Esophagus squamous epithelium (tissue), 5 donors: ENCODE results near the gene TBC1D1. TPM values are rescaled to one million over a fixed set of nuclear protein-coding genes. Genes with fewer than 3 reads are reported as not detected.

Experiments used
- DNase-seq: peaks from one replicate; lab custom pipeline; 2025; lab: John Stamatoyannopoulos, UW
- H3K27ac ChIP-seq, 4 donors: fragments of 200-600 bp; sonication (generic); one replicate each; pipeline ENCODE4 v1.5.1; 2016 to 2019; ENCODE audit warnings: mild to moderate bottlenecking in 1 of 4
- H3K27me3 ChIP-seq, 4 donors: fragments of 200-600 bp; sonication (generic); 1 replicate in 3 of 4; 2 replicates in 1 of 4; pipeline versions ENCODE4 v1.5.1 to v1.6.0; 2017 to 2021; ENCODE audit warnings: antibody characterized with exemption in 1 of 4
- H3K36me3 ChIP-seq, 3 donors: fragments of 200-600 bp; sonication (generic); one replicate each; pipeline ENCODE4 v1.5.1; 2016 to 2019
- H3K4me1 ChIP-seq, 3 donors: fragments of 200-600 bp; sonication (generic); one replicate each; pipeline ENCODE4 v1.5.1; 2017 to 2019
- H3K4me3 ChIP-seq, 4 donors: fragments of 200-600 bp; sonication (generic); 1 replicate in 3 of 4; 2 replicates in 1 of 4; pipeline ENCODE4 v1.5.1; 2016 to 2019; ENCODE audit warnings: mild to moderate bottlenecking in 2 of 4, moderate library complexity in 1 of 4
- H3K9me3 ChIP-seq, 3 donors: fragments of 200-600 bp; sonication (generic); one replicate each; pipeline ENCODE4 v1.5.1; 2016 to 2019
- POLR2A ChIP-seq, 4 donors: fragments of 450-650 bp; IDR thresholded peaks; one replicate each; pipeline ENCODE4 v1.6.1; 2017; ENCODE audit warnings: antibody characterized with exemption in 4 of 4, mild to moderate bottlenecking in 4 of 4, moderate library complexity in 3 of 4
- WGBS, 2 donors: methylation state at CpG; one replicate each; pipeline ENCODE4 v1.1.5; 2018; 5-methylcytosine and 5-hydroxymethylcytosine counted together
- intact Hi-C: fragments of 100-400 bp; cut with DNase I; formaldehyde crosslinking; loops from one replicate; pipeline ENCODE4 v1.15.0; 2022
- total RNA-seq, 4 donors: library from RNA; depleted of rRNA; stranded (reverse); fragments of >200 nt; gene quantifications; one replicate each; pipeline ENCODE4 v1.1.0, GENCODE V29; 2016
- TF ChIP-seq, protein P1 (sequence below), 6 experiments: fragments of 450-650 bp in 4 of 6; fragments of 200-600 bp in 2 of 6; sonication (generic) in 2 of 6; IDR thresholded peaks; one replicate each; pipeline ENCODE4 v1.5.1; 2016 to 2019; ENCODE audit warnings: antibody characterized with exemption in 6 of 6, mild to moderate bottlenecking in 4 of 6, moderate library complexity in 4 of 6
- donor health status: DM: yes; HTN: yes; CAD: no.

Gene TBC1D1
- total RNA-seq, 4 donors from 2014 or later: 6.9 to 44.6 (median 25.6) TPM

DNA sequence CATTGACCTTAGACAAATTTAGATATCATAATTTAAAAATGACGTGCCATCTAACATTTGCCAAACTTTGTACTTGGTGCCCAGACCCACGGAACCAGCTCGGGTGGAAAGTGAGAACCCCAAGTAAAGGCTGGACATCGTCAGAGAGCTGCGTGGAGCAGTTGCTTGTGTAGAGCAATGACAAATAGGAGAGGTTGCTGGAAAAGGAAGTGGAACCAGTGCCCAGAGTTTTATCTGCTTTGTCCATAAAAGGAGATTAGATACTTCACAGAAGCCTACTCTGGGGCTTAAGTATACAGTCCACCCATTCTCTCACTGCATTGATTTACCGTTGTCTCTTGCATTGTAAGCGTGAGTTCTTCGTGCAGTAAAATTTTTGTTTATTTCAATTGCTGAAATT lies 5.4 kb upstream of the TBC1D1 start:
- Histone ChIP-seq H3K27me3 (peaks cover 0 to 5% (median 0%) of the 10 kb centered on the region in 4 donors), H3K4me1 (peaks cover 3 to 14% (median 4%) of the 10 kb centered on the region in 3 donors), H3K4me3 (no peak overlapping the region), H3K9me3 (no peaks in the 10 kb centered on the region), H3K36me3 (no peaks in the 10 kb centered on the region), H3K27ac (peak overlapping the region in 3 of 4 donors; percentile 57 to 81 (median 67))
- TF ChIP-seq, protein P1, sequence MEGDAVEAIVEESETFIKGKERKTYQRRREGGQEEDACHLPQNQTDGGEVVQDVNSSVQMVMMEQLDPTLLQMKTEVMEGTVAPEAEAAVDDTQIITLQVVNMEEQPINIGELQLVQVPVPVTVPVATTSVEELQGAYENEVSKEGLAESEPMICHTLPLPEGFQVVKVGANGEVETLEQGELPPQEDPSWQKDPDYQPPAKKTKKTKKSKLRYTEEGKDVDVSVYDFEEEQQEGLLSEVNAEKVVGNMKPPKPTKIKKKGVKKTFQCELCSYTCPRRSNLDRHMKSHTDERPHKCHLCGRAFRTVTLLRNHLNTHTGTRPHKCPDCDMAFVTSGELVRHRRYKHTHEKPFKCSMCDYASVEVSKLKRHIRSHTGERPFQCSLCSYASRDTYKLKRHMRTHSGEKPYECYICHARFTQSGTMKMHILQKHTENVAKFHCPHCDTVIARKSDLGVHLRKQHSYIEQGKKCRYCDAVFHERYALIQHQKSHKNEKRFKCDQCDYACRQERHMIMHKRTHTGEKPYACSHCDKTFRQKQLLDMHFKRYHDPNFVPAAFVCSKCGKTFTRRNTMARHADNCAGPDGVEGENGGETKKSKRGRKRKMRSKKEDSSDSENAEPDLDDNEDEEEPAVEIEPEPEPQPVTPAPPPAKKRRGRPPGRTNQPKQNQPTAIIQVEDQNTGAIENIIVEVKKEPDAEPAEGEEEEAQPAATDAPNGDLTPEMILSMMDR (IDR thresholded peaks at IDR 0.05): no peak
- TF ChIP-seq POLR2A (IDR thresholded peaks at IDR 0.05): no peak
- DNase-seq: no peak
- WGBS, 2 donors: 48 to 63% methylated on average over 8 of the region's 8 CpGs
- intact Hi-C loops: no loop called here

DNA sequence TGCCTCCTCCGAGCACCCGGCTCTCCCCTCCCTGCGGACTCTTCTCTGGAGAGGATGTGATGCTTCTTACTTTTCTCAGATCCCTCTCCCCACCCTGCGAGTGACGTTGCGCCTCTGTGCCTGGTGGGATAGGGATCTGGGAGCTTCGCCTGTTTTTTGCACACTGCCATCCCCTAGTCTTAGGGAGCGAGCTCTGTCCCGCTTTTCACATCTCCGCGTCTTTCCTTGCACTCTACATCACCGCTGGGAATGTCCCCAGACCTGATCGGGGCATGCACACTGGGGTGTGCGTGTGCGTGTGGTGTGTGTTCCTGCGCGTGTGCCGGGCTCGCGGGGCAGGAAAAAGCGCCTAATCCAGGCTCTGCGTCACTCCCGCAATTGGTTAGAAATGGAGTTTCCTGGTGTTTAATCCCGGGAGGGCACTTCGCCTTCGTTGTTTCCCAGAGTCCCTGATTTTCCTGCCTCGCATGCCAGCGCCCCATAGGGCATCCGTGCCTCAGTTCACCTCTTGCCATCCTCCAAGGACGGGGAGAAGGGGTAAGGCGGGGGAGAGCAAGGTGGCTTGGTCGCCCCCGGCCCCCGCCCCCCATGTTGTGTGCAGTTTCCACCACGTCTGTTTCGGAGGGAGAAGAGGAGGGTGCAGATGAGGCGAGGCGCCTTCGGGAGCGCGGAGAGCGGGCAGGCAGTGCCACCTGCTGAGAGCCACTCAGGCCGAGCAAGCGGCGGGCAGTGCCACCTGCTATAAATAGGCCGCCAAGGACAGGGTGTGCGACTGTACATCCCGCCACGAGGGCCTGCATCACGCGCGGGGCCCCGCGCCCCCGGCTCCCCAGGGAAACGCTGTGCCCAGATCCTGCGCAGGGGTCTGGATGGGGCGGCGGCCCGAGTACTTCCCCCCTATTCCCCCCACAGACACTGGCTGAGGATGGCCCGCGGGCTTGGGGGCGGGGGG lies 759 bp upstream of the TBC1D1 start:
- intact Hi-C loops: no loop called here
- Histone ChIP-seq H3K36me3 (no peaks in the 10 kb centered on the region), H3K9me3 (no peaks in the 10 kb centered on the region), H3K4me3 (peak overlapping the region; percentile 72 to 94 (median 76)), H3K27ac (peak overlapping the region; percentile 82 to 92 (median 86)), H3K4me1 (peaks cover 3 to 34% (median 5%) of the 10 kb centered on the region in 3 donors), H3K27me3 (peaks cover 0 to 7% (median 0%) of the 10 kb centered on the region in 4 donors)
- DNase-seq: peak; percentile 4
- 49 to 69% methylated on average over 3 to 12 of the region's 63 CpGs for WGBS, 2 donors
- peak in 1 of 4 donors; percentile 32 for TF ChIP-seq POLR2A (IDR thresholded peaks at IDR 0.05)
- TF ChIP-seq, protein P1 (IDR thresholded peaks at IDR 0.05): peak in 3 of 6 experiments; percentile 12 to 35 (median 13)

DNA sequence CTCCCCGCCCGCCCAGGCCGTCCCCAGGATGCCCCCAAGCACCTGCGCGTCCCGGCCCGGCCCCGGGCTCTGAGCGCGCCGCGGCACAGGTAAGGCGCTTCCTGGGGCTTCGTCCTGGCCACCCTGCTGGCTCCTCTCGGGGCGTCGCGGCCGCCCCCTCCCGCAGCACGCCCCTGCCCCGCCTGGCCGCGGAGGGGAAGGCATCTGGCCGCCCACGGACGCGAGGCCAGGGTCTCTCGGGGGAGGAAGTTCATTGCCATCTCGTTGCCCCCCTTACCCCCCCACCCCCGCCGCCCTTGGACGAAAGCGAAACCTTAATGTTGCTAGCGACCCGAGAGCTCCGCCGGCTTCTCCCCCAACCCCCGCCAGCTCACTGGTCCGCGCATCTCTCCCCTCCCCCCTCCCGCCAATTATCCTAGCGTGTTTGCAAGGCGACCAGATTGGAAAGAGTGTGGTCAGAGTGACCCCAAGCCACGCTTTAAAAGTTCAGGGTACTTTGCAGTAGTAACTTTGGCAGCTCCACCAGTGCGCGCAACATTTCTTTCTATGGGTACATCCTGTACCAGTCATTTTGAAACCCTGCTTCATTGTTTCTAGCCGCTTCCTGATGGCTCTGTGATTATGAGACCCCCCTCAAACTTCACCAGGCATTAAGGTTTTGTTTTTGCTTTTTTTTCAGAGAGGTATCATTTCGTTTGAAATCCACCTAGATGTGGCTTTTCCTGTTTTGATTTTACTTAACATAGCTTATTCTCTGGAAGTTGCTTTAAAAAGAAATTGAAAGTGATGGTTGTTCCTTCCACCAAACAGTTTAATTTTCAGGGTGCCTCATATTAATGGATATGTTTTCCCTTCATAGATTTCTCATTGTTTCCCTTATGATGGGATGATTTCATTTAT lies 626 bp downstream of the TBC1D1 start:
- Histone ChIP-seq H3K36me3 (no peaks in the 10 kb centered on the region), H3K4me3 (peak overlapping the region; percentile 72 to 94 (median 76)), H3K27ac (peak overlapping the region; percentile 82 to 92 (median 86)), H3K4me1 (peaks cover 3 to 35% (median 5%) of the 10 kb centered on the region in 3 donors), H3K27me3 (peaks cover 0 to 7% (median 0%) of the 10 kb centered on the region in 4 donors), H3K9me3 (no peaks in the 10 kb centered on the region)
- 0% methylated on average over 4 to 9 of the region's 49 CpGs for WGBS, 2 donors
- TF ChIP-seq, protein P1 (IDR thresholded peaks at IDR 0.05): no peak
- no peak for TF ChIP-seq POLR2A (IDR thresholded peaks at IDR 0.05)
- intact Hi-C loops: no loop called here
- no peak for DNase-seq

DNA sequence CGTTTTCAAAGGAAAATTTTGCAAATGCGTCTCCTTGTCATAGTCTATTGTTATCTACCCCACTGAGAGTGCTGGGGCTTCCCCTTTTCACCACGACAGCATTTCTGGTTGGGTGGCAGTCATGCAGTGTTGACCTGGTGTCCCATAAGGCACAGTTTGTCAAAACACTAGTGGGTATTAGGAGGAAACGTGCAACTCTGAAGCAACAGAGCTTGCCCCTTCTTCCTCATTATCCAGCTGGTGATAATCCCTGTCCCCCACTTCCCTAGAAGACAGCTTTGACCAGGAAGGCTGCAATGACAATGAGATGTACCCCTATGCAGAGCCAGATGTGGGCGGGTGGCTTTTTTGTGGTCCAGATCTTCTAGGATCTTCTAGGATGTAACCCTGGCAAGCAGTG lies 1.8 kb downstream of the TBC1D1 start:
- 55 to 75% methylated on average over 3 to 5 of the region's 5 CpGs for WGBS, 2 donors
- intact Hi-C loops: no loop called here
- H3K4me1 ChIP-seq: peaks cover 3 to 41% (median 5%) of the 10 kb centered on the region in 3 donors

More for the DNA sequence above, 1.8 kb downstream of the TBC1D1 start:
- TF ChIP-seq, protein P1 (IDR thresholded peaks at IDR 0.05): no peak
- TF ChIP-seq POLR2A (IDR thresholded peaks at IDR 0.05): peak in 1 of 4 donors; percentile 12
- no peaks in the 10 kb centered on the region for H3K36me3 ChIP-seq
- peaks cover 0 to 7% (median 0%) of the 10 kb centered on the region in 4 donors for H3K27me3 ChIP-seq
- no peaks in the 10 kb centered on the region for H3K9me3 ChIP-seq
- peak overlapping the region in 2 of 4 donors; percentile 80 to 94 for H3K4me3 ChIP-seq
- peak overlapping the region in 2 of 4 donors; percentile 85 to 88 for H3K27ac ChIP-seq
- DNase-seq: no peak
